HCT116 (cell line): ENCODE measurements around the gene RHOB. TPM values are rescaled to one million over a fixed set of nuclear protein-coding genes. Genes with fewer than 3 reads are reported as not detected.

Experiments
- ATAC-seq: fragments of 200-7000 bp; cut with Tn5 transposase; 2 replicates; pipeline ENCODE4 v1.9.1; 2020; ENCODE audit warnings: mild to moderate bottlenecking, moderate library complexity
- BruUV-seq: library from RNA; stranded (reverse); fragments of 400-500 nt; replicated peaks from 2 replicates; lab custom pipeline; 2021; lab: Mats Ljungman, UMichigan
- CTCF ChIA-PET: fragments of 300-600 bp; sonication (Branson Sonifier 250); formaldehyde crosslinking; loops from one replicate; lab custom pipeline; 2021; ENCODE audit warnings: antibody characterized with exemption; lab: Charles Lee
- POLR2A ChIA-PET: fragments of 300-600, 350-600 bp; sonication (Branson Sonifier 250); formaldehyde crosslinking; loops from one replicate; lab custom pipeline; 2021; ENCODE audit warnings: antibody characterized with exemption; lab: Charles Lee
- RAD21 ChIA-PET, 2 experiments: fragments of 300-600 bp; sonication (Branson Sonifier 250); formaldehyde crosslinking; loops; one replicate each; lab custom pipeline; 2023; ENCODE audit warnings: low total read pairs in 2 of 2; ENCODE audit not compliant: uncharacterized antibody in 2 of 2, unreplicated experiment in 2 of 2, low non-redundant PET in 1 of 2; lab: Charles Lee
- DNase-seq: peaks from one replicate; pipeline ENCODE4 v3.0.0-alpha.2; 2010; ENCODE audit warnings: low read depth, low spot score
- H2AFZ ChIP-seq: fragments of 200-600 bp; shearing (Covaris generic), sonication (generic); 2 replicates; pipeline ENCODE4 v1.6.1; 2017; ENCODE audit warnings: low read depth, mixed run types, mixed read lengths, antibody characterized with exemption, low read length; ENCODE audit not compliant: poor library complexity, severe bottlenecking
- H3K27ac ChIP-seq: 2 replicates; pipeline ENCODE4 v1.5.1; 2012; ENCODE audit warnings: low read depth, low read length
- H3K27me3 ChIP-seq: fragments of 200-600 bp; sonication (generic); 2 replicates; pipeline ENCODE4 v1.6.1; 2016; ENCODE audit warnings: mixed run types, low read length, mixed read lengths; ENCODE audit not compliant: insufficient read depth
- H3K36me3 ChIP-seq, 2 experiments: fragments of 200-500 bp in 1 of 2; fragments of 200-600 bp in 1 of 2; sonication (Bioruptor generic) in 1 of 2; sonication (generic) in 1 of 2; 2 replicates each; pipeline versions ENCODE4 v1.5.1 to v1.6.1; 2014 to 2016; ENCODE audit warnings: low read length in 2 of 2, inconsistent platforms in 1 of 2, mixed read lengths in 1 of 2, mixed run types in 1 of 2; ENCODE audit not compliant: insufficient read depth in 2 of 2, control insufficient read depth in 1 of 2
- H3K4me1 ChIP-seq, 2 experiments: fragments of 200-600 bp in 1 of 2; sonication (generic) in 1 of 2; 2 replicates each; pipeline versions ENCODE4 v1.5.1 to v1.6.1; 2012 to 2017; ENCODE audit warnings: low read length in 2 of 2, inconsistent platforms in 1 of 2, mild to moderate bottlenecking in 1 of 2, mixed read lengths in 1 of 2, mixed run types in 1 of 2, moderate library complexity in 1 of 2; ENCODE audit not compliant: insufficient read depth in 2 of 2, control insufficient read depth in 1 of 2
- H3K4me2 ChIP-seq: fragments of 200-600 bp; sonication (generic); 2 replicates; pipeline ENCODE4 v1.6.1; 2017; ENCODE audit warnings: mixed run types, low read length, mixed read lengths
- H3K4me3 ChIP-seq, 2 experiments: fragments of 200-600 bp in 1 of 2; sonication (generic) in 1 of 2; replicated peaks in 1 of 2; 2 replicates each; pipeline ENCODE4 v1.5.1; 2011 to 2016; ENCODE audit warnings: low read length in 2 of 2, control low read depth in 1 of 2, low read depth in 1 of 2, mild to moderate bottlenecking in 1 of 2, mixed read lengths in 1 of 2, mixed run types in 1 of 2
- H3K79me2 ChIP-seq: fragments of 200-600 bp; sonication (generic); 2 replicates; pipeline ENCODE4 v1.6.1; 2017; ENCODE audit warnings: mild to moderate bottlenecking, mixed run types, low read length, moderate library complexity, mixed read lengths; ENCODE audit not compliant: insufficient read depth
- H3K9ac ChIP-seq: fragments of 200-600 bp; sonication (generic); 2 replicates; pipeline ENCODE4 v1.6.1; 2016; ENCODE audit warnings: low read length, mixed read lengths
- H3K9me2 ChIP-seq: fragments of 200-600 bp; sonication (generic), shearing (Covaris generic); 2 replicates; pipeline ENCODE4 v1.6.1; 2017; ENCODE audit warnings: mixed run types, mild to moderate bottlenecking, moderate library complexity; ENCODE audit not compliant: insufficient read depth
- H3K9me3 ChIP-seq, 2 experiments: fragments of 200-500 bp in 1 of 2; fragments of 200-600 bp in 1 of 2; sonication (Bioruptor generic) in 1 of 2; sonication (generic) in 1 of 2; 2 replicates each; pipeline ENCODE4 v1.6.1; 2014 to 2017; ENCODE audit warnings: low read length in 2 of 2, mixed read lengths in 2 of 2, inconsistent platforms in 1 of 2, low read depth in 1 of 2, mild to moderate bottlenecking in 1 of 2, mixed run types in 1 of 2, moderate library complexity in 1 of 2; ENCODE audit not compliant: control insufficient read depth in 1 of 2, insufficient read depth in 1 of 2
- H4K20me1 ChIP-seq: fragments of 200-600 bp; sonication (generic), shearing (Covaris generic); 2 replicates; pipeline ENCODE4 v1.6.1; 2017; ENCODE audit warnings: mixed run types, mild to moderate bottlenecking, moderate library complexity; ENCODE audit not compliant: insufficient read depth
- EGR1 ChIP-seq: IDR thresholded peaks from 2 replicates; pipeline ENCODE4 v1.6.1; 2012; ENCODE audit warnings: low read depth
- ELF1 ChIP-seq: IDR thresholded peaks from 2 replicates; pipeline ENCODE4 v1.6.1; 2012; ENCODE audit warnings: low read depth, borderline replicate concordance
- FOSL1 ChIP-seq: IDR thresholded peaks from 2 replicates; pipeline ENCODE4 v1.6.1; 2012; ENCODE audit warnings: low read depth
- JUND ChIP-seq: IDR thresholded peaks from 2 replicates; pipeline ENCODE4 v1.6.1; 2012
- POLR2A ChIP-seq: IDR thresholded peaks from 2 replicates; pipeline ENCODE4 v1.7.0; 2011; ENCODE audit warnings: borderline replicate concordance; ENCODE audit not compliant: insufficient read depth, insufficient read length; ENCODE audit errors: extremely low read depth
- POLR2AphosphoS5 ChIP-seq: IDR thresholded peaks from 2 replicates; pipeline ENCODE4 v1.6.1; 2011; ENCODE audit warnings: mild to moderate bottlenecking, low read depth, low read length, moderate library complexity
- RAD21 ChIP-seq: IDR thresholded peaks from 2 replicates; pipeline ENCODE4 v1.6.1; 2012; ENCODE audit warnings: low read depth, mild to moderate bottlenecking
- REST ChIP-seq: IDR thresholded peaks from 2 replicates; pipeline ENCODE4 v1.6.1; 2012; ENCODE audit warnings: low read depth
- SIN3A ChIP-seq: IDR thresholded peaks from 2 replicates; pipeline ENCODE4 v1.6.1; 2012; ENCODE audit warnings: low read depth
- SP1 ChIP-seq: IDR thresholded peaks from 2 replicates; pipeline ENCODE4 v1.6.1; 2012; ENCODE audit warnings: low read depth
- TCF7L2 ChIP-seq: IDR thresholded peaks from 2 replicates; pipeline ENCODE4 v1.7.0; 2011; ENCODE audit warnings: borderline replicate concordance, inconsistent platforms; ENCODE audit not compliant: insufficient read depth, insufficient read length; ENCODE audit errors: extremely low read depth
- YY1 ChIP-seq: IDR thresholded peaks from 2 replicates; pipeline ENCODE4 v1.6.1; 2011; ENCODE audit warnings: low read length, low read depth, moderate library complexity, mild to moderate bottlenecking; ENCODE audit not compliant: insufficient replicate concordance; ENCODE audit errors: extremely low read depth
- ZFX ChIP-seq: fragments of 450-650 bp; IDR thresholded peaks from 2 replicates; pipeline ENCODE4 v1.6.1; 2017
- ZNF274 ChIP-seq: fragments of 200-500 bp; sonication (Bioruptor generic); IDR thresholded peaks from 2 replicates; pipeline ENCODE4 v1.6.1; 2014; ENCODE audit warnings: mild to moderate bottlenecking, low read depth, low read length, inconsistent platforms
- intact Hi-C: fragments of 100-400 bp; cut with micrococcal nuclease; formaldehyde crosslinking; loops from 2 replicates; pipeline ENCODE4 v1.10.0; 2022
- total RNA-seq: library from RNA; stranded (reverse); gene quantifications from one replicate; pipeline ENCODE4 v1.2.1, GENCODE V29; 2021; ENCODE audit not compliant: unreplicated experiment
- TF ChIP-seq, protein P1 (sequence below), 3 experiments: fragments of 200-600 bp in 1 of 3; sonication (generic) in 1 of 3; IDR thresholded peaks in 2 of 3; conservative IDR thresholded peaks in 1 of 3; 2 replicates each; pipeline ENCODE4 v1.5.1; 2012 to 2017; ENCODE audit warnings: low read depth in 2 of 3, low read length in 2 of 3, antibody characterized with exemption in 1 of 3, borderline replicate concordance in 1 of 3, control low read depth in 1 of 3, mild to moderate bottlenecking in 1 of 3, mixed read lengths in 1 of 3, mixed run types in 1 of 3, moderate library complexity in 1 of 3; ENCODE audit not compliant: insufficient read depth in 1 of 3

The RHOB gene
- total RNA-seq, 1 experiment from 2014 or later, result 72.9 TPM

- intact Hi-C loops, result no loop called here
- no peak overlapping the region for H3K4me3 ChIP-seq
- CTCF ChIA-PET, result interaction anchor here (1.1 to 1.4 kb wide), 2 partner anchors 10 to 214 kb away, joined by 4 to 5 read pairs; no protein-coding TSS in a partner anchor
- H3K4me1 ChIP-seq, result peaks cover 0 to 4% of the 10 kb centered on the region in 2 experiments; a peak in 2 of 4 replicates
- no peak for ATAC-seq
- H3K36me3 ChIP-seq, result no peaks in the 10 kb centered on the region
- H3K9me2 ChIP-seq, result no peaks in the 10 kb centered on the region
- H3K27me3 ChIP-seq, result no peaks in the 10 kb centered on the region
- H3K9ac ChIP-seq, result no peak overlapping the region
- BruUV-seq, result no TSS peak
- no peak for DNase-seq
- POLR2A ChIA-PET, result interaction anchor here (1.3 kb wide), 1 partner anchor 25 kb away, joined by 3 read pairs; the partner anchor contains the start of gene RHOB
- RAD21 ChIA-PET, result no interaction called here
- TF ChIP-seq, protein P1, sequence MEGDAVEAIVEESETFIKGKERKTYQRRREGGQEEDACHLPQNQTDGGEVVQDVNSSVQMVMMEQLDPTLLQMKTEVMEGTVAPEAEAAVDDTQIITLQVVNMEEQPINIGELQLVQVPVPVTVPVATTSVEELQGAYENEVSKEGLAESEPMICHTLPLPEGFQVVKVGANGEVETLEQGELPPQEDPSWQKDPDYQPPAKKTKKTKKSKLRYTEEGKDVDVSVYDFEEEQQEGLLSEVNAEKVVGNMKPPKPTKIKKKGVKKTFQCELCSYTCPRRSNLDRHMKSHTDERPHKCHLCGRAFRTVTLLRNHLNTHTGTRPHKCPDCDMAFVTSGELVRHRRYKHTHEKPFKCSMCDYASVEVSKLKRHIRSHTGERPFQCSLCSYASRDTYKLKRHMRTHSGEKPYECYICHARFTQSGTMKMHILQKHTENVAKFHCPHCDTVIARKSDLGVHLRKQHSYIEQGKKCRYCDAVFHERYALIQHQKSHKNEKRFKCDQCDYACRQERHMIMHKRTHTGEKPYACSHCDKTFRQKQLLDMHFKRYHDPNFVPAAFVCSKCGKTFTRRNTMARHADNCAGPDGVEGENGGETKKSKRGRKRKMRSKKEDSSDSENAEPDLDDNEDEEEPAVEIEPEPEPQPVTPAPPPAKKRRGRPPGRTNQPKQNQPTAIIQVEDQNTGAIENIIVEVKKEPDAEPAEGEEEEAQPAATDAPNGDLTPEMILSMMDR (IDR thresholded peaks at IDR 0.05 in 2 of 3, conservative IDR thresholded peaks at IDR 0.05 in 1 of 3; ENCODE audit: borderline replicate concordance in 1 of 3, insufficient read depth in 1 of 3, low read depth in 2 of 3, low read length in 2 of 3), result no peak
- TF ChIP-seq POLR2A (no peak), EGR1 (no peak), SP1 (no peak), ELF1 (no peak), SIN3A (no peak), TCF7L2 (no peak), REST (no peak), JUND (no peak), POLR2AphosphoS5 (no peak), YY1 (no peak), RAD21 (no peak), ZFX (no peak), FOSL1 (no peak), ZNF274 (no peak)
- H3K4me2 ChIP-seq, result no peak overlapping the region
- no peak overlapping the region for H2AFZ ChIP-seq
- no peaks in the 10 kb centered on the region for H3K79me2 ChIP-seq
- H3K9me3 ChIP-seq, result no peaks in the 10 kb centered on the region
- H3K27ac ChIP-seq, result no peak overlapping the region
- H4K20me1 ChIP-seq, result no peaks in the 10 kb centered on the region
Observed at GRCh38 chr2:20421336-20421987, 25.4 kb upstream of the RHOB start.
